Fibroblast of villous mesenchyme (primary cell): ENCODE results near the gene PKD1L1. TPM values are rescaled to one million over a fixed set of nuclear protein-coding genes. Genes with fewer than 3 reads are reported as not detected.

ENCODE experiments used
- DNase-seq: peaks from one replicate; pipeline ENCODE4 v3.0.0-alpha.2; 2010; ENCODE audit warnings: low read depth
- H3K4me3 ChIP-seq: 2 replicates; pipeline ENCODE4 v1.5.1; 2011; ENCODE audit warnings: low read depth, mild to moderate bottlenecking, low read length
- total RNA-seq: library from RNA; depleted of rRNA; stranded (reverse); fragments of >200 nt; gene quantifications from 2 replicates; pipeline ENCODE4 v1.2.3, GENCODE V29; 2012
- TF ChIP-seq, protein P1 (sequence below): IDR thresholded peaks from 2 replicates; pipeline ENCODE4 v1.5.1; 2012; ENCODE audit warnings: low read depth, mild to moderate bottlenecking, low read length; ENCODE audit not compliant: insufficient read depth

Gene PKD1L1
- total RNA-seq, 1 donor, result 0.43 TPM

GRCh38 chr7:47725031-47725780 is 223.1 kb downstream of the PKD1L1 start:
- TF ChIP-seq, protein P1, sequence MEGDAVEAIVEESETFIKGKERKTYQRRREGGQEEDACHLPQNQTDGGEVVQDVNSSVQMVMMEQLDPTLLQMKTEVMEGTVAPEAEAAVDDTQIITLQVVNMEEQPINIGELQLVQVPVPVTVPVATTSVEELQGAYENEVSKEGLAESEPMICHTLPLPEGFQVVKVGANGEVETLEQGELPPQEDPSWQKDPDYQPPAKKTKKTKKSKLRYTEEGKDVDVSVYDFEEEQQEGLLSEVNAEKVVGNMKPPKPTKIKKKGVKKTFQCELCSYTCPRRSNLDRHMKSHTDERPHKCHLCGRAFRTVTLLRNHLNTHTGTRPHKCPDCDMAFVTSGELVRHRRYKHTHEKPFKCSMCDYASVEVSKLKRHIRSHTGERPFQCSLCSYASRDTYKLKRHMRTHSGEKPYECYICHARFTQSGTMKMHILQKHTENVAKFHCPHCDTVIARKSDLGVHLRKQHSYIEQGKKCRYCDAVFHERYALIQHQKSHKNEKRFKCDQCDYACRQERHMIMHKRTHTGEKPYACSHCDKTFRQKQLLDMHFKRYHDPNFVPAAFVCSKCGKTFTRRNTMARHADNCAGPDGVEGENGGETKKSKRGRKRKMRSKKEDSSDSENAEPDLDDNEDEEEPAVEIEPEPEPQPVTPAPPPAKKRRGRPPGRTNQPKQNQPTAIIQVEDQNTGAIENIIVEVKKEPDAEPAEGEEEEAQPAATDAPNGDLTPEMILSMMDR, result no peak
- DNase-seq, result no peak
- no peak overlapping the region for H3K4me3 ChIP-seq

Other genes starting within 250 kb of the PKD1L1 start
- gene HUS1, start 31.1 kb upstream of the PKD1L1 start, total RNA-seq, result 20.6 and 29.4 TPM in 2 replicates
- gene SUN3, start 80.6 kb upstream of the PKD1L1 start, total RNA-seq, result not detected in 2 replicates
- under 0.01 and 0.43 TPM in 2 replicates for gene C7orf57, start 87.1 kb upstream of the PKD1L1 start, total RNA-seq
- 25.9 and 34.5 TPM in 2 replicates for gene UPP1, start 140.8 kb upstream of the PKD1L1 start, total RNA-seq
- gene ABCA13, start 223.0 kb upstream of the PKD1L1 start, total RNA-seq, result under 0.01 TPM in 1 of 2 replicates, not detected in the other